ENCODE data around the gene COA1. TPM values are rescaled to one million over a fixed set of nuclear protein-coding genes. Genes with fewer than 3 reads are reported as not detected.

The COA1 gene
- total RNA-seq, 2 donors from 2014 or later = 104 to 144 TPM

DNA sequence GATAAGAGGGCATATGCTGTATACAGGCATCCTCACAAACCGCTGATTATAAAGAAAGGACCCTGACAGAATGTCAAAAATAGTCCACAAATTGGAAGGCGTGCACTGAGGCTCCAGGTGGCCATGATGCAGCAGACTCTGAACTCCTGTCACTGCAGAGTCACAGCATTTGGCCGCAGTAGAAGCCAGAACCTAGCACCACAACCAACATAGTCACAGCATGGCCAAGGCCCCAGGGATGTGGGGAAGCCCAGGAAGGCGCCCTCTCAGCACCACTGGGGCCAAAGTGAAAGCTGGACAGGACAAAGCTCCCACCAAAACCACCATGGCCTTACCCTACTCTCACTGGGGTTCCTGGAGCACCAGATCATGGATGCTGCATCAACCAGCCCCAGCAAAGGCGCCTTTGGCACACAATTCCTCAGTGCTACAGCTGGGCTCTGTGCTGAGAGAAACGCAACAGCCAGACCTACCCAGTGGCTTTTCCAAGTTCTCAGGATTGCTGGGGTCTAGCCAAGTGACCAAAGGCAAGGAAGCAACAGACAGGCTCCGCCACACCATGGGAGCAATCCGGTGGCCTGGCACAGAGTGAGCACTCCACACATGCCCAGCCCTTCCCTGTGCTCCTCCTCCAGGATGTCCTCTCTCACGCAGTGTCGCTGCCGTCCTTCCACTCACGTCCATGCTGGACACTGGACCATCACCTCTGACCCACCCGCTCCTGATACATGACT, 86.3 kb downstream of the COA1 start:
- Histone ChIP-seq H3K27me3 (ENCODE audit: control insufficient read depth, insufficient read depth, low read length, poor library complexity, severe bottlenecking) (no peaks in the 10 kb centered on the region), H3K36me3 (ENCODE audit: control insufficient read depth, insufficient read depth, low read length) (peaks cover 40% of the 10 kb centered on the region), H3K9ac (ENCODE audit: extremely low read depth, low read length, poor library complexity, severe bottlenecking) (no peak overlapping the region), H3K4me1 (ENCODE audit: control insufficient read depth, insufficient read depth, low read length) (peaks cover 11% of the 10 kb centered on the region), H3K27ac (ENCODE audit: low read depth, low read length) (no peak overlapping the region), H3K9me3 (ENCODE audit: control insufficient read depth, low read length) (no peaks in the 10 kb centered on the region), H3K4me3 (ENCODE audit: low read length) (no peak overlapping the region)
- 94 to 97% methylated on average over 8 to 13 of the region's 13 CpGs for WGBS, 2 experiments (ENCODE audit: insufficient coverage in 1 of 2, insufficient read length in 1 of 2)
- Mint-ChIP-seq H3K36me3 (ENCODE audit: low read depth) (peaks cover 68% of the 10 kb centered on the region), H3K27me3 (ENCODE audit: insufficient read depth) (no peaks in the 10 kb centered on the region), H3K4me3 (no peak overlapping the region), H3K27ac (no peak overlapping the region), H3K9me3 (no peaks in the 10 kb centered on the region), H3K4me1 (peaks cover 31% of the 10 kb centered on the region)
- TF ChIP-seq, protein P1, sequence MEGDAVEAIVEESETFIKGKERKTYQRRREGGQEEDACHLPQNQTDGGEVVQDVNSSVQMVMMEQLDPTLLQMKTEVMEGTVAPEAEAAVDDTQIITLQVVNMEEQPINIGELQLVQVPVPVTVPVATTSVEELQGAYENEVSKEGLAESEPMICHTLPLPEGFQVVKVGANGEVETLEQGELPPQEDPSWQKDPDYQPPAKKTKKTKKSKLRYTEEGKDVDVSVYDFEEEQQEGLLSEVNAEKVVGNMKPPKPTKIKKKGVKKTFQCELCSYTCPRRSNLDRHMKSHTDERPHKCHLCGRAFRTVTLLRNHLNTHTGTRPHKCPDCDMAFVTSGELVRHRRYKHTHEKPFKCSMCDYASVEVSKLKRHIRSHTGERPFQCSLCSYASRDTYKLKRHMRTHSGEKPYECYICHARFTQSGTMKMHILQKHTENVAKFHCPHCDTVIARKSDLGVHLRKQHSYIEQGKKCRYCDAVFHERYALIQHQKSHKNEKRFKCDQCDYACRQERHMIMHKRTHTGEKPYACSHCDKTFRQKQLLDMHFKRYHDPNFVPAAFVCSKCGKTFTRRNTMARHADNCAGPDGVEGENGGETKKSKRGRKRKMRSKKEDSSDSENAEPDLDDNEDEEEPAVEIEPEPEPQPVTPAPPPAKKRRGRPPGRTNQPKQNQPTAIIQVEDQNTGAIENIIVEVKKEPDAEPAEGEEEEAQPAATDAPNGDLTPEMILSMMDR (conservative IDR thresholded peaks at IDR 0.05) = no peak
- DNase-seq = no peak

DNA sequence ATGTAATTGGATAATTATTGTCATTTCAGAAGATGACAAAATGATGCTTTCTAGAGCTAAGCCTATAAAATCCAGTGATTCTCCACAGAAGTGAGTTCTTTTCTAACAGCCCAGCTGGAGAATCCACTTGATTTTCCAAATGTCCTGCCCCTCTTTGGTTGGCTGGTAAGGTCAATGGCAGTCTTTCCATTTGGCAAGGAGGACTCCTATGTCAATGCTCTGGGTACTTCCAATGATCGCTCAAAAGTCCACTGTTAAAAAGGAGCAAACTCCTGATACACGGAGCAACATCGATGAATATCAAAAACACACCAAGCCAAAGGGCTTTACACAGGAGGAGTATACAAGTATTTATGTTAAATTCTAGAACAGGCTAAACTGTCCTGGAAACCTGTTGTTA, 88.6 kb downstream of the COA1 start:
- Histone ChIP-seq H3K9ac (ENCODE audit: extremely low read depth, low read length, poor library complexity, severe bottlenecking) (no peak overlapping the region), H3K9me3 (ENCODE audit: control insufficient read depth, low read length) (no peaks in the 10 kb centered on the region), H3K4me3 (ENCODE audit: low read length) (no peak overlapping the region), H3K36me3 (ENCODE audit: control insufficient read depth, insufficient read depth, low read length) (peaks cover 44% of the 10 kb centered on the region), H3K27me3 (ENCODE audit: control insufficient read depth, insufficient read depth, low read length, poor library complexity, severe bottlenecking) (no peaks in the 10 kb centered on the region), H3K27ac (ENCODE audit: low read depth, low read length) (peak overlapping the region; percentile 89), H3K4me1 (ENCODE audit: control insufficient read depth, insufficient read depth, low read length) (peaks cover 4% of the 10 kb centered on the region)
- TF ChIP-seq, protein P1 (conservative IDR thresholded peaks at IDR 0.05) = no peak
- Mint-ChIP-seq H3K4me1 (peaks cover 13% of the 10 kb centered on the region), H3K36me3 (ENCODE audit: low read depth) (peaks cover 73% of the 10 kb centered on the region), H3K27ac (no peak overlapping the region), H3K27me3 (ENCODE audit: insufficient read depth) (no peaks in the 10 kb centered on the region), H3K9me3 (no peaks in the 10 kb centered on the region), H3K4me3 (no peak overlapping the region)
- DNase-seq = no peak
- 97% methylated on average over 3 of the region's 3 CpGs; no CpG with 5 or more reads in 1 of the 2 experiments for WGBS, 2 experiments (ENCODE audit: insufficient coverage in 1 of 2, insufficient read length in 1 of 2)

DNA sequence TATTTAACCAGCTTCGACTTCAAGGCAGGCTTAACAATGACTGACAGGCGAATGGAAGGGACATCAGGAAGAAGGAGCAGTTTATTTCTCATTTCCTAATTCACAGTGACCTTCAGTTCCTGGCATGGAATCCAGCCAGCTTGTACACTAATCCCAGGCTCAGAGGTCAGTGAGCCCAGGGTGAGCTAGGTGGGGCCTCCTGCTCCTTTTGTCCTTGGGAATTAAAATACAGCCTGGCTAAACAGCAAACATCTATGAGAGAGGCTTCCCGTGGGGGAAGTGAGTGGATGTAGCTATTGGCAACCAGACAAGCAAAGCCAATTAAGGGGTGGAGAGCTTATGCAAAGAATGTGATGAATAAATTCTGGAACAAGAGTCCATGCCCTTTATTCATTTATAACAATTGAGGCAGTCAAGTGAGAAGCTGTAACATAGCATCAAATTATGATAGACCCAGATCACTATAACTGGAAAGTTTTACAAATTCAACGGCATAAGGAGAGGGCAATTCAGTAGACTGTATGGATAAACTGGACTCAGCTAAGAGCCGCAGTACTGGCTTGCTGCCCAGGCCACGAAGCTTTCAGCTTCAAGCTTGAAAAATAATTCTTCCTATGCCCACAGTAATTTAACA, 89.3 kb downstream of the COA1 start:
- TF ChIP-seq, protein P1 (conservative IDR thresholded peaks at IDR 0.05) = no peak
- no peak for DNase-seq
- Mint-ChIP-seq H3K27me3 (ENCODE audit: insufficient read depth) (no peaks in the 10 kb centered on the region), H3K36me3 (ENCODE audit: low read depth) (peaks cover 72% of the 10 kb centered on the region), H3K27ac (peak overlapping the region; percentile 50), H3K4me1 (peaks cover 13% of the 10 kb centered on the region), H3K9me3 (no peaks in the 10 kb centered on the region), H3K4me3 (no peak overlapping the region)
- H3K9me3 ChIP-seq (ENCODE audit: control insufficient read depth, low read length) = no peaks in the 10 kb centered on the region
- H3K27me3 ChIP-seq (ENCODE audit: control insufficient read depth, insufficient read depth, low read length, poor library complexity, severe bottlenecking) = no peaks in the 10 kb centered on the region
- H3K4me3 ChIP-seq (ENCODE audit: low read length) = no peak overlapping the region
- H3K4me1 ChIP-seq (ENCODE audit: control insufficient read depth, insufficient read depth, low read length) = peaks cover 4% of the 10 kb centered on the region
- H3K9ac ChIP-seq (ENCODE audit: extremely low read depth, low read length, poor library complexity, severe bottlenecking) = no peak overlapping the region
- WGBS, 2 experiments (ENCODE audit: insufficient coverage in 1 of 2, insufficient read length in 1 of 2) = 87 to 88% methylated on average over 4 to 6 of the region's 6 CpGs
- H3K36me3 ChIP-seq (ENCODE audit: control insufficient read depth, insufficient read depth, low read length) = peaks cover 51% of the 10 kb centered on the region
- peak overlapping the region; percentile 89 for H3K27ac ChIP-seq (ENCODE audit: low read depth, low read length)
